ENCODE data around the gene DOLPP1. TPM values are rescaled to one million over a fixed set of nuclear protein-coding genes. Genes with fewer than 3 reads are reported as not detected.

Gene DOLPP1
- total and polyA plus RNA-seq, 2 of the 13 experiments (the other 11 are each of a cell fraction or from before 2014, with no cell fraction given), result 21.0 to 34.1 TPM

DNA sequence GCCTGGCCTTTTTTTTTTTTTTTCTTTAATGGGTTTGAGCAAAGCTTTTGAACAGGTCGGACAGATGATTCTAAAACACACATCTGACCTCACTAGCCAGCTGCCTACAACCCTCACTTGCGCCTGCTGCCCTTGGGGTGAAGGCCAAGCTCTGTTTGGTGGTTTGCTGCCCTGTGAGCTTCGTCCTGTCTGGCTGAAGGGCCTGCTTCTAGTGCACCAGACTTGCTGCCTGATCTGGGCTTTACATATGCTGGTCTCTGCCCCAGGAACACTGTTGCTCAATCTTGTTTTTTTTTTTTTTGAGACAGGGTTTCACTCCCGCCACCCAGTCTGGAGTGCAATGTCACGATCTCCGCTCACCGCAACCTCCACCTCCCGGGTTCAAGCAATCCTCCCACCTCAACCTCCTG, 16.4 kb upstream of the DOLPP1 start (continued):
- TF ChIP-seq STAG1 (CRISPR knock-in tag; IDR thresholded peaks at IDR 0.05) (peak; percentile 17; the same call in 1 of the 2 replicates), MLX (CRISPR knock-in tag; IDR thresholded peaks at IDR 0.05) (no peak), SIX1 (CRISPR knock-in tag; IDR thresholded peaks at IDR 0.05; ENCODE audit: borderline replicate concordance) (peak; percentile 59; the same call in 1 of the 2 replicates), MLLT10 (CRISPR knock-in tag; IDR thresholded peaks at IDR 0.05) (no peak), MYC (CRISPR knock-in tag; IDR thresholded peaks at IDR 0.05; ENCODE audit: borderline replicate concordance) (peak; percentile 47; the same call in 1 of the 2 replicates), SKI (IDR thresholded peaks at IDR 0.05; ENCODE audit: partially characterized antibody) (peak; percentile 99), THRA (CRISPR knock-in tag; IDR thresholded peaks at IDR 0.05; ENCODE audit: borderline replicate concordance) (peak; percentile 81), ZFP36L2 (CRISPR knock-in tag; IDR thresholded peaks at IDR 0.05) (no peak), ZNF609 (CRISPR knock-in tag; IDR thresholded peaks at IDR 0.05; ENCODE audit: borderline replicate concordance) (peak; percentile 80; the same call in 1 of the 2 replicates), ZNF12 (CRISPR knock-in tag; IDR thresholded peaks at IDR 0.05) (peak; percentile 43; the same call in 1 of the 2 replicates), ZNF570 (CRISPR knock-in tag; IDR thresholded peaks at IDR 0.05; ENCODE audit: borderline replicate concordance) (no peak), KDM1A (CRISPR knock-in tag; IDR thresholded peaks at IDR 0.05) (0 out of 2 replicates have a peak, but pooled peaks have one; percentile 15), ZNF513 (CRISPR knock-in tag; conservative IDR thresholded peaks at IDR 0.05) (no peak), CTCF (CRISPR knock-in tag; IDR thresholded peaks at IDR 0.05) (no peak), IRF2 (CRISPR knock-in tag; IDR thresholded peaks at IDR 0.05) (peak; percentile 53; the same call in 1 of the 2 replicates), ZNF720 (CRISPR knock-in tag; IDR thresholded peaks at IDR 0.05) (no peak), ZNF350 (CRISPR knock-in tag; IDR thresholded peaks at IDR 0.05; ENCODE audit: borderline replicate concordance, low read depth) (peak; percentile 67; the same call in 1 of the 2 replicates), KLF16 (CRISPR knock-in tag; IDR thresholded peaks at IDR 0.05) (peak in 1 of 2 experiments; percentile 35; a peak in 1 of 4 replicates), ZBTB25 (CRISPR knock-in tag; IDR thresholded peaks at IDR 0.05) (0 out of 2 replicates have a peak, but pooled peaks have one; percentile 51)

Data from HepG2 (cell line).